Tibial nerve (tissue), 4 donors: ENCODE results near the gene AAK1. TPM values are rescaled to one million over a fixed set of nuclear protein-coding genes. Genes with fewer than 3 reads are reported as not detected.
A peak's percentile ranks its signal among the peaks of the same experiment; 100 is the strongest.

ENCODE experiments used
- DNase-seq, 2 donors: peaks; one replicate each; pipeline ENCODE4 v3.0.0-alpha.2; 2019; ENCODE audit warnings: low spot score in 2 of 2
- H3K27ac ChIP-seq, 4 donors: fragments of 200-600 bp; sonication (generic) in 3 of 4; one replicate each; pipeline ENCODE4 v1.5.1; 2017 to 2019; ENCODE audit warnings: mild to moderate bottlenecking in 1 of 4
- H3K27me3 ChIP-seq, 2 donors: fragments of 200-600 bp; sonication (generic) in 1 of 2; one replicate each; pipeline versions ENCODE4 v1.5.1 to v1.6.0; 2017 to 2019
- H3K36me3 ChIP-seq, 3 donors: fragments of 200-600 bp; sonication (generic); one replicate each; pipeline ENCODE4 v1.5.1; 2018 to 2019
- H3K4me1 ChIP-seq, 4 donors: fragments of 200-600 bp; sonication (generic) in 3 of 4; one replicate each; pipeline ENCODE4 v1.5.1; 2017 to 2019
- H3K4me3 ChIP-seq, 4 donors: fragments of 200-600 bp; sonication (generic) in 3 of 4; one replicate each; pipeline ENCODE4 v1.5.1; 2017 to 2019; ENCODE audit warnings: mild to moderate bottlenecking in 1 of 4, moderate library complexity in 1 of 4
- H3K9me3 ChIP-seq, 4 donors: fragments of 200-600 bp; sonication (generic) in 3 of 4; one replicate each; pipeline ENCODE4 v1.5.1; 2017 to 2019
- EP300 ChIP-seq, 2 donors: sonication (generic); formaldehyde crosslinking; IDR thresholded peaks; one replicate each; pipeline ENCODE4 v1.6.1; 2017; ENCODE audit warnings: antibody characterized with exemption in 2 of 2, mild to moderate bottlenecking in 1 of 2
- POLR2A ChIP-seq, 2 donors: fragments of 450-650 bp; IDR thresholded peaks; one replicate each; pipeline ENCODE4 v1.6.1; 2017; ENCODE audit warnings: antibody characterized with exemption in 2 of 2, mild to moderate bottlenecking in 2 of 2, moderate library complexity in 2 of 2
- WGBS, 2 donors: methylation state at CpG; one replicate each; pipeline ENCODE4 v1.1.5; 2018; 5-methylcytosine and 5-hydroxymethylcytosine counted together
- total RNA-seq, 4 donors: library from RNA; depleted of rRNA; stranded (reverse); fragments of >200 nt; gene quantifications; one replicate each; pipeline ENCODE4 v1.1.0, GENCODE V29; 2016
- TF ChIP-seq, protein P1 (sequence below), 5 experiments: fragments of 200-600 bp in 3 of 5; fragments of 450-650 bp in 2 of 5; sonication (generic) in 3 of 5; IDR thresholded peaks; one replicate each; pipeline ENCODE4 v1.5.1; 2016 to 2019; ENCODE audit warnings: antibody characterized with exemption in 5 of 5, mild to moderate bottlenecking in 3 of 5, moderate library complexity in 2 of 5

The AAK1 gene
- total RNA-seq, 4 donors from 2014 or later: 29.2 to 70.5 (median 44.5) TPM

DNA sequence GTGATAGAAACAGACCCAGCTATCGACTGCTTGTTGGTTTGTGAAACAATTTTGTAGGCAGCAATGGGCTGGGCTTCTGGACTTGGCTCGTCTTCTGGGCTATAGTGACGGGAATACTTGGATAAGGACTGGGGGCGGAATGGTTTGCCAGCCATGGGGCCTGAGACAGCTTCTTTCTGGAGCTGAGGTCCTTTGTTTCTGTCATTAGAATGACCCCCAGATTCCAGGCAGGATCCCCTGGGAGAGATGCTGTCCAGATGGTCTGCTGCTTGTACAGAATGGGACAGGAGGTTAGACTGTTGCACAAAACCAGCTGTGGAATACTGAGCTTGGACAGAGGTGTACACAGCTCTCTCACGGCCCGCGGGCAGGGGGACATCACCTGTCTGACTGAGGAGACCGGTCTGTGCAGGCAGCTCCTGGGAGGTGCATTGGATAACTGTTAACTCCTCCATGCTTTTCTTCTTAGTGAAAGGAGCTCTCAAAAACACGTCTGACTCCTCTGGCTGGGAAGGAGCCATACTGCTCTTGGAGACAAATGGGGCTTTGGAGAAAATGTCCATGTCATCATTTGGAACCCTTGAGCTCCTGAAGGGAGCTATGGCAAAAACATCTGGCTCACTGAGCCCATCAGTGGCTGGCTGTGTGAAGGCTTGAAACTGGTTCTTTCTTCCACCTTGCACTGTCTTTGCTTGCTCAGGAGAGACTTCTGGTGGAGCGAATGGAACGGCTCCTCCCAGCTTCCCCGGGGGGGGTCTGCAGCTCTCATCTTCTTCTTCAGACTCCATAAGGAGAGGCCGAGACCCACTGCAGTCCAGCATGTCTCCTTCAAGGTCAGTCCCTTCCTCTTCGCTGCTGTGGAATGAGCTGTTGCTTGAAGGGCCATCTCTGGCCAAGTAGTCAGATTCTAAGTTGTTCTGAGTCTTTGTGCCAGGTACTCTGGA, 177.8 kb downstream of the AAK1 start:
- Histone ChIP-seq H3K36me3 (peaks cover 0 to 25% (median 0%) of the 10 kb centered on the region in 3 donors), H3K4me3 (no peak overlapping the region), H3K9me3 (no peaks in the 10 kb centered on the region), H3K4me1 (peaks cover 0 to 18% (median 0%) of the 10 kb centered on the region in 4 donors), H3K27ac (no peak overlapping the region), H3K27me3 (no peaks in the 10 kb centered on the region)
- peak in 1 of 2 donors; percentile 48 for TF ChIP-seq EP300 (IDR thresholded peaks at IDR 0.05)
- TF ChIP-seq, protein P1, sequence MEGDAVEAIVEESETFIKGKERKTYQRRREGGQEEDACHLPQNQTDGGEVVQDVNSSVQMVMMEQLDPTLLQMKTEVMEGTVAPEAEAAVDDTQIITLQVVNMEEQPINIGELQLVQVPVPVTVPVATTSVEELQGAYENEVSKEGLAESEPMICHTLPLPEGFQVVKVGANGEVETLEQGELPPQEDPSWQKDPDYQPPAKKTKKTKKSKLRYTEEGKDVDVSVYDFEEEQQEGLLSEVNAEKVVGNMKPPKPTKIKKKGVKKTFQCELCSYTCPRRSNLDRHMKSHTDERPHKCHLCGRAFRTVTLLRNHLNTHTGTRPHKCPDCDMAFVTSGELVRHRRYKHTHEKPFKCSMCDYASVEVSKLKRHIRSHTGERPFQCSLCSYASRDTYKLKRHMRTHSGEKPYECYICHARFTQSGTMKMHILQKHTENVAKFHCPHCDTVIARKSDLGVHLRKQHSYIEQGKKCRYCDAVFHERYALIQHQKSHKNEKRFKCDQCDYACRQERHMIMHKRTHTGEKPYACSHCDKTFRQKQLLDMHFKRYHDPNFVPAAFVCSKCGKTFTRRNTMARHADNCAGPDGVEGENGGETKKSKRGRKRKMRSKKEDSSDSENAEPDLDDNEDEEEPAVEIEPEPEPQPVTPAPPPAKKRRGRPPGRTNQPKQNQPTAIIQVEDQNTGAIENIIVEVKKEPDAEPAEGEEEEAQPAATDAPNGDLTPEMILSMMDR (IDR thresholded peaks at IDR 0.05): no peak
- DNase-seq: peak; percentile 25 to 37
- 88% methylated on average over 14 of the region's 14 CpGs for WGBS, 2 donors

DNA sequence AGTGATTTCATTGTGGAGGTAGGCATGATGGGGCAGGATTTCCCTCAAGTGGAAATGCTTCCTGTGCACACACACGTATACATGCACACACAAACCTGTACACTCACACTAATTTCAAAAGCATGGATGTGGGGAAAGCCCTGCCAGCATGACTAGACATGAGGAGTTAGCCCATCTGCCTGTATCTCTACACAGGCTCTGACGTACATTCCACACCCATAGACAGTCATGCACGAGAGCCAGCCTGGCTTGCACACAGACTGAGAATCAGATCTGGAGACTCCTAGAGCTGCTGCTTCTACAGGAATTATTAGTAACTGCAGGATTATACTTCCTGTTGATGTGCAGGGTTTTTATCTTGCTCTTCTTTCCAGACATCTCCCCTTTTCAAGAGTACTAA, 179.0 kb downstream of the AAK1 start:
- WGBS, 2 donors: 72 to 81% methylated on average over 3 of the region's 3 CpGs
- peaks cover 0 to 18% (median 0%) of the 10 kb centered on the region in 4 donors for H3K4me1 ChIP-seq
- peak in 1 of 2 donors; percentile 32 for TF ChIP-seq EP300 (IDR thresholded peaks at IDR 0.05)
- TF ChIP-seq POLR2A (IDR thresholded peaks at IDR 0.05): no peak
- TF ChIP-seq, protein P1 (IDR thresholded peaks at IDR 0.05): no peak
- no peaks in the 10 kb centered on the region for H3K9me3 ChIP-seq
- H3K27ac ChIP-seq: no peak overlapping the region
- H3K4me3 ChIP-seq: no peak overlapping the region
- DNase-seq: peak in 1 of 2 donors; percentile 16
- H3K27me3 ChIP-seq: no peaks in the 10 kb centered on the region
- peaks cover 0 to 27% (median 0%) of the 10 kb centered on the region in 3 donors for H3K36me3 ChIP-seq

DNA sequence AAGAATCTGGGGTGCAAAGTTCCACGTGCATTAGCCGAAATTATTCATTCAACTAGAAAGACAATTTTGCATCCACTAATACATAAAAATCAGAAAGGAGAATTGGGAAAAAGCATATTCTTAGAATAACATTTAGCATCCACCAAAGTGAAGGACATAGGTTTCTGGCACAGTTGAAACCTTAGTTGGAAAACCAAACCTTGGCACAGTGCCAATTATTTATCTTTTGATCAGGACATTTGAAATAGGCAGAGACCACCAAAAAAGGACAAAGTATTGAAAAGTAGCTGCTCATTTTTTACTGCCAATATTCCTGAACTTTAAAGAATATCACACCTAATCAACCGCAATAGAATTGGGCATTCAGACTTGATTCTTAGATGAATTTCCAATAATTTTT, 180.8 kb downstream of the AAK1 start:
- no peaks in the 10 kb centered on the region for H3K9me3 ChIP-seq
- TF ChIP-seq POLR2A (IDR thresholded peaks at IDR 0.05) (no peak), EP300 (IDR thresholded peaks at IDR 0.05) (no peak)
- TF ChIP-seq, protein P1 (IDR thresholded peaks at IDR 0.05): no peak
- H3K27ac ChIP-seq: no peak overlapping the region
- no peak for DNase-seq
- no peaks in the 10 kb centered on the region for H3K27me3 ChIP-seq
- H3K4me3 ChIP-seq: no peak overlapping the region
- H3K36me3 ChIP-seq: peaks cover 0 to 31% (median 0%) of the 10 kb centered on the region in 3 donors
- 96 to 100% methylated on average over 3 of the region's 3 CpGs for WGBS, 2 donors
- peaks cover 0 to 6% (median 0%) of the 10 kb centered on the region in 4 donors for H3K4me1 ChIP-seq

DNA sequence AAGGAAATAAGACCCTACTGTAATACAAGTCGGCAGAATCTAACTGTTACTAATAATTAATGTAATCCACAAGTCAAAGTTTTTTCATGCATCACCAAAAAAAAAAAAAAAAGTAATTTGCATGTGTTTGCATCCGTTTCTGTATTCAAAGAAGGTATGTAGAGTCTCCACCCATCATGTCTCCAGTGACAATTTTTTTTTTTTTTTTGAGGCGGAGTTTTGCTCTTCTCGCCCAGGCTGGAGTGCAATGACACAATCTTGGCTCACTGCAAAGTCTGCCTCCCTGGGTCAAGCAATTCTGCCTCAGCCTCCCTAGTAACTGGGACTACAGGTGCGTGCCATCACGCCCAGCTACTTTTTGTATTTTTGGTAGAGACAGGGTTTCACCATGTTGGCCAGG, 182.1 kb downstream of the AAK1 start:
- 92 to 93% methylated on average over 6 of the region's 6 CpGs for WGBS, 2 donors
- TF ChIP-seq, protein P1 (IDR thresholded peaks at IDR 0.05): no peak
- TF ChIP-seq EP300 (IDR thresholded peaks at IDR 0.05) (no peak), POLR2A (IDR thresholded peaks at IDR 0.05) (no peak)
- no peak for DNase-seq

DNA sequence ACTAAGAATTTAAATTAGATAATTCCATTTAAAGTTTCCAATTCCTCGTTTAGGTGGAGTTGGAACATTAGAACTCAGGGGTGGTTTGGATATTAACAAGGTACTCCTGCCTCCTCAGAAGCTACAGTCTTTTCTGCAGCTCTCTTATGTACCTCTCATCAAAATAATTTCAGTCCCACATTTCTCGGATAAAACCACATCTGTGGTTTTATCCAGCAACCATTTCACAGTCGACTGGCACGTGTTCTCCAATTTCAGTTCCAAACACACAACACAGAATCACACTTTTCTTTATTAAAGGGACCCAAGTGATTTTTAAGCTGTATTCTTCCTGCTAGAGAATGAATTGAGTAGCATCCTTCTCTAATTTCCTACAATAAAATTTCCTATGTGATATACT, 183.6 kb downstream of the AAK1 start:
- H3K4me1 ChIP-seq: no peaks in the 10 kb centered on the region
- no peaks in the 10 kb centered on the region for H3K27me3 ChIP-seq
- H3K36me3 ChIP-seq: peaks cover 0 to 12% (median 0%) of the 10 kb centered on the region in 3 donors
- H3K4me3 ChIP-seq: no peak overlapping the region
- no peaks in the 10 kb centered on the region for H3K9me3 ChIP-seq
- WGBS, 2 donors: 85 to 88% methylated on average over 4 of the region's 4 CpGs
- TF ChIP-seq POLR2A (IDR thresholded peaks at IDR 0.05) (no peak), EP300 (IDR thresholded peaks at IDR 0.05) (no peak)
- TF ChIP-seq, protein P1 (IDR thresholded peaks at IDR 0.05): no peak
- DNase-seq: no peak
- no peak overlapping the region for H3K27ac ChIP-seq

More for the DNA sequence above, 182.1 kb downstream of the AAK1 start:
- Histone ChIP-seq H3K4me1 (no peaks in the 10 kb centered on the region), H3K36me3 (peaks cover 0 to 25% (median 0%) of the 10 kb centered on the region in 3 donors), H3K9me3 (no peaks in the 10 kb centered on the region), H3K4me3 (no peak overlapping the region), H3K27me3 (no peaks in the 10 kb centered on the region), H3K27ac (no peak overlapping the region)
